ENCODE measurements around the gene PRDM8. TPM values are rescaled to one million over a fixed set of nuclear protein-coding genes. Genes with fewer than 3 reads are reported as not detected.

Gene PRDM8
- total RNA-seq, 1 experiment from 2014 or later: 0.09 TPM

DNA sequence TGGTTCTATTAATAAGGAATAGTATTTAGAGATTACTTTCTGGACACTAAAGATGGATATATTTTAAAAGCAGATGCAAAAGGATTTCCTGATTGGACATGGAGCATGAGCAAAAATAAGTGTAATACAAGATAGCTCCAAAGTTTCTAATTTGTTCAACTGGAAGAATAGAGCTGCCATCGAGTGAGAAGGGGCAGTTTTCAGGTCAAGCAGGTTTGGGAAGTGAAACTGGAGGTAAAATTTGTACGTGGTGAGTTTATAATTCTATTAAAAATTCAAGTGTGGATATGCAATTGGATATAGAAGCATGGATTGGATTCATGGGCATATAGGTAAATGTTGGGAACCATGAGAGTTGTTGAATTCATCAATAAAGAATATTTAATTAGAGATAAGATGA lies 31.8 kb downstream of the PRDM8 start:
- Histone ChIP-seq H3K27ac (ENCODE audit: low read depth, low read length, poor library complexity, severe bottlenecking) (no peak overlapping the region), H3K4me1 (ENCODE audit: insufficient read depth, low read length, poor library complexity, severe bottlenecking) (no peaks in the 10 kb centered on the region), H3K4me3 (ENCODE audit: low read depth, low read length, poor library complexity, severe bottlenecking) (no peak overlapping the region), H3K27me3 (replicated peaks; ENCODE audit: insufficient read depth, low read depth, low read length, poor library complexity) (peaks cover 36% of the 10 kb centered on the region), H3K36me3 (ENCODE audit: insufficient read depth, low read length, poor library complexity, severe bottlenecking) (no peaks in the 10 kb centered on the region), H3K9me3 (ENCODE audit: low read depth, low read length, poor library complexity, severe bottlenecking) (no peaks in the 10 kb centered on the region)
- no peak for DNase-seq (ENCODE audit: low spot score)
- ChIA-PET CTCF (no interaction called here), POLR2A (ENCODE audit: low non-redundant PET) (no interaction called here)
- TF ChIP-seq, protein P1, sequence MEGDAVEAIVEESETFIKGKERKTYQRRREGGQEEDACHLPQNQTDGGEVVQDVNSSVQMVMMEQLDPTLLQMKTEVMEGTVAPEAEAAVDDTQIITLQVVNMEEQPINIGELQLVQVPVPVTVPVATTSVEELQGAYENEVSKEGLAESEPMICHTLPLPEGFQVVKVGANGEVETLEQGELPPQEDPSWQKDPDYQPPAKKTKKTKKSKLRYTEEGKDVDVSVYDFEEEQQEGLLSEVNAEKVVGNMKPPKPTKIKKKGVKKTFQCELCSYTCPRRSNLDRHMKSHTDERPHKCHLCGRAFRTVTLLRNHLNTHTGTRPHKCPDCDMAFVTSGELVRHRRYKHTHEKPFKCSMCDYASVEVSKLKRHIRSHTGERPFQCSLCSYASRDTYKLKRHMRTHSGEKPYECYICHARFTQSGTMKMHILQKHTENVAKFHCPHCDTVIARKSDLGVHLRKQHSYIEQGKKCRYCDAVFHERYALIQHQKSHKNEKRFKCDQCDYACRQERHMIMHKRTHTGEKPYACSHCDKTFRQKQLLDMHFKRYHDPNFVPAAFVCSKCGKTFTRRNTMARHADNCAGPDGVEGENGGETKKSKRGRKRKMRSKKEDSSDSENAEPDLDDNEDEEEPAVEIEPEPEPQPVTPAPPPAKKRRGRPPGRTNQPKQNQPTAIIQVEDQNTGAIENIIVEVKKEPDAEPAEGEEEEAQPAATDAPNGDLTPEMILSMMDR (conservative IDR thresholded peaks at IDR 0.05; ENCODE audit: low read depth, low read length): no peak
- TF ChIP-seq EZH2 (IDR thresholded peaks at IDR 0.05; ENCODE audit: borderline replicate concordance, low read depth, low read length, poor library complexity, severe bottlenecking): no peak
- intact Hi-C loops (cut with micrococcal nuclease; ENCODE audit: unreplicated experiment): no loop called here
- BruUV-seq (replicated peaks): no TSS peak

DNA sequence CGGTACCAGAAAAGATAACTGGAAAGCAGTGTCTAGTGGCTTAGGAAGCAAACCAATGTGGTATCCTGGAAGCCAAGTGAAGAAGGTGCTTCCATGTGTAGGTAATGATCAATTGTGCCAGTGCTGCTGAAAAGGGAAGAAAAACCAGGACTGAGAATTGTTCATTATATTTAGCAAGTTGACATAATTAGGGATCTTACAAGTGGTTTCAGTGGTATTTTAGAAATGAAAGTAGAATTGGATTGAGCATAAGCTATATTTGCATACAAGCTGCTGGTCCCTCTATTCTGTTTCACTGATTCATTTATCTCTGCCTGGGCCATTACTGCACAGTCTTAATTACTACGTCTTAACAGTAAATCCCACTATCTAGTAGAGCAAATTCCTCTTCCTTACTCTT lies 32.3 kb downstream of the PRDM8 start:
- Histone ChIP-seq H3K36me3 (ENCODE audit: insufficient read depth, low read length, poor library complexity, severe bottlenecking) (no peaks in the 10 kb centered on the region), H3K9me3 (ENCODE audit: low read depth, low read length, poor library complexity, severe bottlenecking) (no peaks in the 10 kb centered on the region), H3K4me1 (ENCODE audit: insufficient read depth, low read length, poor library complexity, severe bottlenecking) (no peaks in the 10 kb centered on the region), H3K4me3 (ENCODE audit: low read depth, low read length, poor library complexity, severe bottlenecking) (no peak overlapping the region), H3K27me3 (replicated peaks; ENCODE audit: insufficient read depth, low read depth, low read length, poor library complexity) (peaks cover 36% of the 10 kb centered on the region), H3K27ac (ENCODE audit: low read depth, low read length, poor library complexity, severe bottlenecking) (no peak overlapping the region)
- POLR2A ChIA-PET (ENCODE audit: low non-redundant PET): no interaction called here
- no TSS peak for BruUV-seq (replicated peaks)
- TF ChIP-seq, protein P1 (conservative IDR thresholded peaks at IDR 0.05; ENCODE audit: low read depth, low read length): no peak
- TF ChIP-seq EZH2 (IDR thresholded peaks at IDR 0.05; ENCODE audit: borderline replicate concordance, low read depth, low read length, poor library complexity, severe bottlenecking): no peak
- DNase-seq (ENCODE audit: low spot score): no peak
- intact Hi-C loops (cut with micrococcal nuclease; ENCODE audit: unreplicated experiment): no loop called here
- CTCF ChIA-PET: no interaction called here

DNA sequence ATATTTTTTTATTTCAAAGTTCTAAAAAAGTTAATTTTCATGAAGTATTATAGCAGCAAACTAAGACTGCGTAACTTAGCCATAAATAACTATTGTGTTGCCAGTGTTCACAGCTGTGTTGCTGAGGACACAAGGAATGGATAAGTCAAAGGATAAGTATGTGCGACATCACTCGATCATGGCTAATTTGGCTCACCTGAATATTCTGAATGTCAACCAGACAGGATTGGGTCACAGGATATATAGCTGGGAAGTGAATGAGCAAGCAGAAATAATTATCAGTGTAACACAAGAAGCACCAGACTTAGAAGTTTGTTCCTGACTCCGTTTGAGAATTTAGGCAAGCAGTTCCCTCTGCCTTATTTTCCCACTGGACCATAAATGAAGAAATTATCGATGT lies 33.9 kb downstream of the PRDM8 start:
- intact Hi-C loops (cut with micrococcal nuclease; ENCODE audit: unreplicated experiment): no loop called here
- POLR2A ChIA-PET (ENCODE audit: low non-redundant PET): no interaction called here
- no peaks in the 10 kb centered on the region for H3K4me1 ChIP-seq (ENCODE audit: insufficient read depth, low read length, poor library complexity, severe bottlenecking)
- H3K27me3 ChIP-seq (replicated peaks; ENCODE audit: insufficient read depth, low read depth, low read length, poor library complexity): peaks cover 33% of the 10 kb centered on the region
- H3K27ac ChIP-seq (ENCODE audit: low read depth, low read length, poor library complexity, severe bottlenecking): no peak overlapping the region
- CTCF ChIA-PET: no interaction called here
- H3K36me3 ChIP-seq (ENCODE audit: insufficient read depth, low read length, poor library complexity, severe bottlenecking): no peaks in the 10 kb centered on the region
- no TSS peak for BruUV-seq (replicated peaks)
- TF ChIP-seq, protein P1 (conservative IDR thresholded peaks at IDR 0.05; ENCODE audit: low read depth, low read length): no peak
- TF ChIP-seq EZH2 (IDR thresholded peaks at IDR 0.05; ENCODE audit: borderline replicate concordance, low read depth, low read length, poor library complexity, severe bottlenecking): no peak
- no peak for DNase-seq (ENCODE audit: low spot score)
- H3K4me3 ChIP-seq (ENCODE audit: low read depth, low read length, poor library complexity, severe bottlenecking): no peak overlapping the region
- H3K9me3 ChIP-seq (ENCODE audit: low read depth, low read length, poor library complexity, severe bottlenecking): no peaks in the 10 kb centered on the region

All from A673 (cell line).